Upper lobe of left lung (tissue), 4 donors: ENCODE results near the gene MAG.

Source experiments
- POLR2A ChIP-seq, 4 donors: fragments of 450-650 bp; IDR thresholded peaks; one replicate each; pipeline ENCODE4 v1.5.1; 2016 to 2017; ENCODE audit warnings: antibody characterized with exemption in 4 of 4, mild to moderate bottlenecking in 2 of 4
- TF ChIP-seq, protein P1 (sequence below), 6 experiments: fragments of 450-650 bp in 4 of 6; fragments of 200-600 bp in 2 of 6; sonication (generic) in 2 of 6; IDR thresholded peaks; one replicate each; pipeline ENCODE4 v1.5.1; 2016 to 2019; ENCODE audit warnings: antibody characterized with exemption in 6 of 6

DNA sequence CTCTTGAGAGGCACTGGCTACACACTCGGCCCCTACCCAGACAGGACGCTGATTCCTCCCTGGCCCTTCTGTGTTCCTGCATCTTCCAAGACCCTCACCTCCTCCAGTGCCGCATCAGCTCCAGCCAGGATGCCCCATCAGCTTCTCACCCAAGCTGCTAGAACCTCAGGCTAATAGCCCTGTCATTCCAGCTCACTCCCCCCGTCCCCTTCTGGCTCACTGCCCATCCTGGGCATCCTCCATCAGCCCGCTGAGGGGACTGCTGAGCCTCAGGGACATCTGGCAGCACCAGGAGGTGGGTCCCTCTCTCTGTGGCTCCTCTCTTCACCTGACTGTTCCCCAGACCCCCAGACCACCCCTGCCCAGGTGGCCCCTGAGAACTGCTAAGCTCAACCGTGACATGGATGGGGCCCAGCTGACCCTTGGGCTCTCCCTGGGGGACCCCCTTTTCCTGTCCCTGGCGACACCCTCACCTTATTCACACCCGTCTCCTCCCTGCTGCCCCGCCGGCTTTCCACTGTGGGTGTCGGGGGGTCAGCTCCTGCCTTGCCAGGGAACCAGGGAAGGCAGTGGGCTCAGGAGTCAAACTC, 71.1 kb downstream of the MAG start:
- TF ChIP-seq, protein P1, sequence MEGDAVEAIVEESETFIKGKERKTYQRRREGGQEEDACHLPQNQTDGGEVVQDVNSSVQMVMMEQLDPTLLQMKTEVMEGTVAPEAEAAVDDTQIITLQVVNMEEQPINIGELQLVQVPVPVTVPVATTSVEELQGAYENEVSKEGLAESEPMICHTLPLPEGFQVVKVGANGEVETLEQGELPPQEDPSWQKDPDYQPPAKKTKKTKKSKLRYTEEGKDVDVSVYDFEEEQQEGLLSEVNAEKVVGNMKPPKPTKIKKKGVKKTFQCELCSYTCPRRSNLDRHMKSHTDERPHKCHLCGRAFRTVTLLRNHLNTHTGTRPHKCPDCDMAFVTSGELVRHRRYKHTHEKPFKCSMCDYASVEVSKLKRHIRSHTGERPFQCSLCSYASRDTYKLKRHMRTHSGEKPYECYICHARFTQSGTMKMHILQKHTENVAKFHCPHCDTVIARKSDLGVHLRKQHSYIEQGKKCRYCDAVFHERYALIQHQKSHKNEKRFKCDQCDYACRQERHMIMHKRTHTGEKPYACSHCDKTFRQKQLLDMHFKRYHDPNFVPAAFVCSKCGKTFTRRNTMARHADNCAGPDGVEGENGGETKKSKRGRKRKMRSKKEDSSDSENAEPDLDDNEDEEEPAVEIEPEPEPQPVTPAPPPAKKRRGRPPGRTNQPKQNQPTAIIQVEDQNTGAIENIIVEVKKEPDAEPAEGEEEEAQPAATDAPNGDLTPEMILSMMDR (IDR thresholded peaks at IDR 0.05): no peak
- no peak for TF ChIP-seq POLR2A (IDR thresholded peaks at IDR 0.05)
